HepG2 (cell line): ENCODE data around the gene YEATS2. TPM values are rescaled to one million over a fixed set of nuclear protein-coding genes. Genes with fewer than 3 reads are reported as not detected.

ENCODE experiments used
- BATF2 ChIP-seq: sonication (generic); formaldehyde crosslinking; IDR thresholded peaks from 2 replicates; pipeline ENCODE4 v1.8.0; 2022; ENCODE audit warnings: mild to moderate bottlenecking, missing genetic modification reagents, moderate library complexity
- EHMT2 ChIP-seq: fragments of 200-600 bp; sonication (generic); IDR thresholded peaks from 2 replicates; pipeline ENCODE4 v1.7.0; 2017; ENCODE audit warnings: antibody characterized with exemption, low read depth, low read length, borderline replicate concordance
- GPN1 ChIP-seq: sonication (generic); formaldehyde crosslinking; IDR thresholded peaks from 2 replicates; pipeline ENCODE4 v1.5.1; 2020; ENCODE audit warnings: missing genetic modification reagents, borderline replicate concordance
- HDAC1 ChIP-seq: sonication (generic); formaldehyde crosslinking; IDR thresholded peaks from 2 replicates; pipeline ENCODE4 v1.5.1; 2020; ENCODE audit warnings: mild to moderate bottlenecking, missing genetic modification reagents
- JUNB ChIP-seq: sonication (generic); formaldehyde crosslinking; IDR thresholded peaks from 2 replicates; pipeline ENCODE4 v1.8.0; 2022; ENCODE audit warnings: missing genetic modification reagents, mild to moderate bottlenecking, borderline replicate concordance
- MAFK ChIP-seq, 2 experiments: IDR thresholded peaks in 1 of 2; conservative IDR thresholded peaks in 1 of 2; 2 replicates each; pipeline ENCODE4 v1.6.1; 2011; ENCODE audit warnings: improper control_type of control experiment in 2 of 2, low read length in 2 of 2
- MIER3 ChIP-seq: IDR thresholded peaks from 2 replicates; pipeline ENCODE4 v1.6.1; 2016; ENCODE audit warnings: missing compliant biosample characterization, borderline replicate concordance
- MYPOP ChIP-seq: sonication (generic); formaldehyde crosslinking; IDR thresholded peaks from 2 replicates; pipeline ENCODE4 v1.8.1; 2023; ENCODE audit warnings: mild to moderate bottlenecking, moderate library complexity, missing genetic modification reagents
- POLR2AphosphoS5 ChIP-seq: IDR thresholded peaks from 2 replicates; pipeline ENCODE4 v1.6.1; 2012; ENCODE audit warnings: low read depth, low read length
- SP1 ChIP-seq, 2 experiments: fragments of 450-650 bp in 1 of 2; sonication (generic) in 1 of 2; formaldehyde crosslinking in 1 of 2; IDR thresholded peaks; 2 replicates each; pipeline versions ENCODE4 v1.4.0 to v1.6.1; 2016 to 2020; ENCODE audit warnings: missing genetic modification reagents in 1 of 2
- TAF1 ChIP-seq: sonication (generic); formaldehyde crosslinking; IDR thresholded peaks from 2 replicates; pipeline ENCODE4 v1.4.0; 2020; ENCODE audit warnings: missing genetic modification reagents
- UBTF ChIP-seq: sonication (generic); formaldehyde crosslinking; IDR thresholded peaks from 2 replicates; pipeline ENCODE4 v1.4.0; 2020; ENCODE audit warnings: mild to moderate bottlenecking, missing genetic modification reagents
- ZBTB7B ChIP-seq: sonication (generic); formaldehyde crosslinking; IDR thresholded peaks from 2 replicates; pipeline ENCODE4 v1.4.0; 2020; ENCODE audit warnings: missing genetic modification reagents
- ZNF230 ChIP-seq: sonication (generic); formaldehyde crosslinking; IDR thresholded peaks from 2 replicates; pipeline ENCODE4 v1.4.0; 2020; ENCODE audit warnings: mild to moderate bottlenecking, missing genetic modification reagents
- ZNF337 ChIP-seq: sonication (generic); formaldehyde crosslinking; IDR thresholded peaks from 2 replicates; pipeline ENCODE4 v1.5.1; 2020; ENCODE audit warnings: missing genetic modification reagents, low read depth, mild to moderate bottlenecking, borderline replicate concordance
- ZNF33B ChIP-seq: sonication (generic); formaldehyde crosslinking; IDR thresholded peaks from 2 replicates; pipeline ENCODE4 v1.5.1; 2020; ENCODE audit warnings: mild to moderate bottlenecking, missing genetic modification reagents
- ZNF446 ChIP-seq: sonication (generic); formaldehyde crosslinking; IDR thresholded peaks from 2 replicates; pipeline ENCODE4 v1.5.0; 2020; ENCODE audit warnings: mild to moderate bottlenecking, missing genetic modification reagents
- ZNF543 ChIP-seq: sonication (generic); formaldehyde crosslinking; IDR thresholded peaks from 2 replicates; pipeline ENCODE4 v1.4.0; 2020; ENCODE audit warnings: mild to moderate bottlenecking, missing genetic modification reagents
- ZNF614 ChIP-seq: IDR thresholded peaks from 2 replicates; pipeline ENCODE4 v1.6.1; 2018; ENCODE audit warnings: missing biosample characterization, missing genetic modification reagents, inconsistent platforms, borderline replicate concordance
- ZNF660 ChIP-seq: sonication (generic); formaldehyde crosslinking; IDR thresholded peaks from 2 replicates; pipeline ENCODE4 v1.5.1; 2020; ENCODE audit warnings: mild to moderate bottlenecking, low read depth, missing genetic modification reagents, borderline replicate concordance
- ZNF879 ChIP-seq: sonication (generic); formaldehyde crosslinking; IDR thresholded peaks from 2 replicates; pipeline ENCODE4 v1.8.1; 2023; ENCODE audit warnings: missing genetic modification reagents
- polyA plus RNA-seq, 8 experiments: library from polyadenylated mRNA; depleted of rRNA in 3 of 8; stranded (reverse) in 7 of 8; unstranded in 1 of 8; fragments of >200 nt; fragmentation: Illumina TruSeq in 4 of 8; extraction: Trizol in 4 of 8; gene quantifications; 2 replicates each; pipeline versions ENCODE4 v1.2.1 to v1.2.3, GENCODE V29; 2011 to 2016; ENCODE audit warnings: low read depth in 4 of 8, missing spikeins in 1 of 8, mixed read lengths in 1 of 8; ENCODE audit not compliant: insufficient read depth in 1 of 8
- total RNA-seq, 5 experiments: library from RNA; depleted of rRNA; stranded (reverse); fragments of >200 nt; fragmentation: Illumina TruSeq; extraction: Trizol; gene quantifications; 2 replicates each; pipeline ENCODE4 v1.2.3, GENCODE V29; 2016; ENCODE audit warnings: low read depth in 1 of 5

The YEATS2 gene
- total and polyA plus RNA-seq, 2 of the 13 experiments (the other 11 are each of a cell fraction or from before 2014, with no cell fraction given): 18.6 to 33.7 TPM

- TF ChIP-seq MYPOP (CRISPR knock-in tag) (peak; percentile 44; the same call in 1 of the 2 replicates), EHMT2 (no peak), BATF2 (no peak), HDAC1 (CRISPR knock-in tag) (no peak), ZNF337 (CRISPR knock-in tag) (no peak), ZNF660 (CRISPR knock-in tag) (no peak), ZNF230 (CRISPR knock-in tag) (no peak), ZNF614 (CRISPR knock-in tag) (no peak), JUNB (CRISPR knock-in tag) (no peak), ZNF543 (CRISPR knock-in tag) (0 out of 2 replicates have a peak, but pooled peaks have one; percentile 16), UBTF (CRISPR knock-in tag) (peak; percentile 59; the same call in 1 of the 2 replicates), SP1 (IDR thresholded peaks at IDR 0.05) (no peak), SP1 (CRISPR knock-in tag; IDR thresholded peaks at IDR 0.05) (0 out of 2 replicates have a peak, but pooled peaks have one; percentile 8), ZNF879 (CRISPR knock-in tag) (no peak), ZNF446 (no peak), POLR2AphosphoS5 (no peak), MIER3 (no peak), TAF1 (CRISPR knock-in tag) (0 out of 2 replicates have a peak, but pooled peaks have one; percentile 15), ZBTB7B (CRISPR knock-in tag) (peak; percentile 32; the same call in 1 of the 2 replicates), MAFK (conservative IDR thresholded peaks at IDR 0.05 in 1 of 2, IDR thresholded peaks at IDR 0.05 in 1 of 2; ENCODE audit: low read length in 2 of 2) (peak in 1 of 2 experiments; percentile 48; a peak in 2 of 4 replicates), ZNF33B (CRISPR knock-in tag) (no peak), GPN1 (CRISPR knock-in tag) (no peak)
Measured at GRCh38 chr3:183698318-183698751, 738 bp downstream of the YEATS2 start (continued).
